A549 (cell line): ENCODE measurements around the gene SMURF1. TPM values are rescaled to one million over a fixed set of nuclear protein-coding genes. Genes with fewer than 3 reads are reported as not detected.

Source experiments
- ATAC-seq, 2 experiments: fragments of 200-7000 bp in 1 of 2; fragments of >200 bp in 1 of 2; cut with Nextera tagmentation in 1 of 2; cut with Tn5 transposase in 1 of 2; 3 replicates each; pipeline versions ENCODE4 v1.8.0 to v1.9.1; 2018 to 2020; ENCODE audit warnings: mild to moderate bottlenecking in 1 of 2, moderate library complexity in 1 of 2
- CTCF ChIA-PET: fragments of 300-600 bp; sonication (Branson Sonifier 250); formaldehyde crosslinking; extraction: SDS; loops from one replicate; lab custom pipeline; 2021; ENCODE audit warnings: antibody characterized with exemption, inconsistent platforms; lab: Yijun Ruan, JAX
- POLR2A ChIA-PET: fragments of 350-600 bp; formaldehyde crosslinking; extraction: SDS; loops from one replicate; lab custom pipeline; 2021; ENCODE audit warnings: antibody characterized with exemption, inconsistent platforms; lab: Yijun Ruan, JAX
- DNase-seq, 2 experiments: peaks; one replicate each; pipeline versions ENCODE4 v3.0.0 to v3.0.0-alpha.2; 2011 to 2016; ENCODE audit warnings: low read depth in 1 of 2, low spot score in 1 of 2
- FAIRE-seq: peaks from 2 replicates; lab custom pipeline; 2011; peaks lifted over from hg19 to GRCh38; lab: Jason Lieb, UNC
- H3K27ac ChIP-seq, 2 experiments: fragments of >200 bp; sonication (Bioruptor Twin); formaldehyde crosslinking; 3 replicates each; pipeline ENCODE4 v1.5.1; 2016 to 2017
- H3K4me1 ChIP-seq: fragments of >200 bp; sonication (Bioruptor Twin); formaldehyde crosslinking; 3 replicates; pipeline ENCODE4 v1.6.1; 2016
- H3K4me2 ChIP-seq: fragments of >200 bp; sonication (Bioruptor Twin); formaldehyde crosslinking; 3 replicates; pipeline ENCODE4 v1.6.1; 2016
- H3K4me3 ChIP-seq: fragments of >200 bp; sonication (Bioruptor Twin); formaldehyde crosslinking; 3 replicates; pipeline ENCODE4 v1.5.1; 2016
- H3K9me3 ChIP-seq: fragments of >200 bp; sonication (Bioruptor Twin); formaldehyde crosslinking; 3 replicates; pipeline ENCODE4 v1.6.1; 2016
- CBX2 ChIP-seq: fragments of 200-600 bp; sonication (generic); IDR thresholded peaks from 2 replicates; pipeline ENCODE4 v1.6.1; 2016; ENCODE audit warnings: low read depth, mild to moderate bottlenecking, borderline replicate concordance
- CHD4 ChIP-seq: fragments of 200-600 bp; sonication (generic); IDR thresholded peaks from 2 replicates; pipeline ENCODE4 v1.6.1; 2016; ENCODE audit warnings: antibody characterized with exemption, mild to moderate bottlenecking, borderline replicate concordance
- EHF ChIP-seq: fragments of 250-450 bp; sonication (Bioruptor Pico); IDR thresholded peaks from 2 replicates; pipeline ENCODE4 v1.5.0; 2020; ENCODE audit warnings: mild to moderate bottlenecking
- GATA3 ChIP-seq: IDR thresholded peaks from 2 replicates; pipeline ENCODE4 v1.6.1; 2012; ENCODE audit warnings: borderline replicate concordance
- HEYL ChIP-seq: fragments of 250-450 bp; sonication (Bioruptor Pico); IDR thresholded peaks from 2 replicates; pipeline ENCODE4 v1.8.0; 2021; ENCODE audit warnings: mild to moderate bottlenecking, moderate library complexity
- HOXA7 ChIP-seq: fragments of 250-450 bp; sonication (Bioruptor Pico); IDR thresholded peaks from 2 replicates; pipeline ENCODE4 v1.5.0; 2020; ENCODE audit warnings: mild to moderate bottlenecking, moderate library complexity
- JUN ChIP-seq, 2 experiments: fragments of >200 bp; sonication (Bioruptor Twin); formaldehyde crosslinking; IDR thresholded peaks; 2 replicates in 1 of 2; 3 replicates in 1 of 2; pipeline ENCODE4 v1.6.1; 2016 to 2017
- JUNB ChIP-seq: fragments of >200 bp; sonication (Bioruptor Twin); formaldehyde crosslinking; IDR thresholded peaks from 2 replicates; pipeline ENCODE4 v1.6.1; 2016
- KDM5A ChIP-seq: fragments of 200-600 bp; sonication (generic); IDR thresholded peaks from 2 replicates; pipeline ENCODE4 v1.6.1; 2016; ENCODE audit warnings: antibody characterized with exemption, mild to moderate bottlenecking
- MAFK ChIP-seq: fragments of 450-650 bp; IDR thresholded peaks from 2 replicates; pipeline ENCODE4 v1.6.1; 2014; ENCODE audit not compliant: partially characterized antibody
- MAZ ChIP-seq: fragments of 150-350 bp; IDR thresholded peaks from 2 replicates; pipeline ENCODE4 v1.6.1; 2014; ENCODE audit warnings: antibody characterized with exemption, low read depth, low read length, borderline replicate concordance
- NFE2L2 ChIP-seq: fragments of 150-350 bp; conservative IDR thresholded peaks from 2 replicates; pipeline ENCODE4 v1.6.1; 2014; ENCODE audit warnings: low read length
- NR3C1 ChIP-seq: fragments of >200 bp; sonication (Bioruptor Twin); formaldehyde crosslinking; IDR thresholded peaks from 3 replicates; pipeline ENCODE4 v1.6.1; 2017
- RCOR1 ChIP-seq: fragments of 150-350 bp; IDR thresholded peaks from 2 replicates; pipeline ENCODE4 v1.6.1; 2014; ENCODE audit warnings: antibody characterized with exemption, low read length, low read depth
- RFX5 ChIP-seq: fragments of 450-650 bp; IDR thresholded peaks from 2 replicates; pipeline ENCODE4 v1.7.1; 2014; ENCODE audit warnings: antibody characterized with exemption, mild to moderate bottlenecking, moderate library complexity
- SMC3 ChIP-seq: fragments of >200 bp; sonication (Bioruptor Twin); formaldehyde crosslinking; IDR thresholded peaks from 3 replicates; pipeline ENCODE4 v1.6.1; 2018; ENCODE audit warnings: inconsistent platforms
- SREBF2 ChIP-seq: fragments of 450-650 bp; IDR thresholded peaks from 2 replicates; pipeline ENCODE4 v1.6.1; 2014; ENCODE audit warnings: mild to moderate bottlenecking, moderate library complexity
- TFCP2L1 ChIP-seq: fragments of 250-450 bp; sonication (Bioruptor Pico); IDR thresholded peaks from 2 replicates; pipeline ENCODE4 v1.5.0; 2021; ENCODE audit warnings: mild to moderate bottlenecking
- ZFP36 ChIP-seq: fragments of 450-650 bp; IDR thresholded peaks from 2 replicates; pipeline ENCODE4 v1.6.1; 2014; ENCODE audit warnings: borderline replicate concordance; ENCODE audit not compliant: partially characterized antibody
- ZNF302 ChIP-seq: fragments of 250-450 bp; sonication (Bioruptor Pico); IDR thresholded peaks from 2 replicates; pipeline ENCODE4 v1.9.0; 2021; ENCODE audit warnings: inconsistent platforms, mild to moderate bottlenecking, moderate library complexity
- ZSCAN20 ChIP-seq: fragments of 250-450 bp; sonication (Bioruptor Pico); IDR thresholded peaks from 2 replicates; pipeline ENCODE4 v1.8.0; 2022; ENCODE audit warnings: mild to moderate bottlenecking, moderate library complexity
- WGBS: methylation state at CpG from one replicate; pipeline ENCODE4 v1.1.6; 2017; ENCODE audit errors: missing lambda C conversion rate; 5-methylcytosine and 5-hydroxymethylcytosine counted together
- polyA plus RNA-seq, 4 experiments: library from polyadenylated mRNA; depleted of rRNA in 3 of 4; stranded (reverse); fragments of >200 nt; fragmentation: RNase III in 1 of 4; extraction: RNeasy Plus Mini Kit Qiagen cat#74134 plus additional on column Dnase treatment in 1 of 4; gene quantifications; 2 replicates in 3 of 4; 3 replicates in 1 of 4; pipeline ENCODE4 v1.2.3, GENCODE V29; 2011 to 2017
- TF ChIP-seq, protein P1 (sequence below): IDR thresholded peaks from 2 replicates; pipeline ENCODE4 v1.6.1; 2012; ENCODE audit warnings: low read depth, borderline replicate concordance
- TF ChIP-seq, protein P2 (sequence below): fragments of 450-650 bp; IDR thresholded peaks from 2 replicates; pipeline ENCODE4 v1.6.1; 2014; ENCODE audit warnings: antibody characterized with exemption
- TF ChIP-seq, protein P3 (sequence below): fragments of 250-450 bp; sonication (Bioruptor Pico); IDR thresholded peaks from 2 replicates; pipeline ENCODE4 v1.5.0; 2020; ENCODE audit warnings: low read depth, mild to moderate bottlenecking, moderate library complexity
- TF ChIP-seq, protein P4 (sequence below): fragments of >200 bp; sonication (Bioruptor Twin); formaldehyde crosslinking; IDR thresholded peaks from 2 replicates; pipeline ENCODE4 v1.6.1; 2016
- TF ChIP-seq, protein P5 (sequence below): fragments of 150-350 bp; IDR thresholded peaks from 2 replicates; pipeline ENCODE4 v1.6.1; 2014; ENCODE audit warnings: low read depth, mild to moderate bottlenecking, low read length

SMURF1 gene
- polyA plus RNA-seq, 2 of the 4 experiments (the other 2 are of a cell fraction) = 13.8 to 22.1 TPM

DNA sequence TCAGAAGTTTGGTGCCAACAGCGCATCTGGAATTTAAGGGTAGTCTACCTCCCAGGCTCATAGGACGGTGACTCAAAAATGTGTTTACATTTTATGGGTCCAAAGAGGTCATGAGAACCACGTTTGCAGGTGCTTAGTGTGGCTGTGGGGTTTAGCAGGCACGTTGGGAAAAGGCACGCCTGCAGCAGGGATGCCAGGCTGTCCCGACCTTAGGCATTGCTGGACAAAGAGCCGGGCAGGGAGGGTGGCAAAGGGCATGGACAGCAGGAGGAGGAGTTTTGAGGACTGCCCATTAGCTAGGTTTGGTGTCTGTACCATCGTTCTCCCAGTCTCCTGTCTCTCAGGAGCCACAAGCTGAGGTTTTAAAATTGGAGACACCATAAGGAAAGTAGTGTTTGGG lies 161.2 kb downstream of the SMURF1 start:
- ATAC-seq (no peak), DNase-seq (no peak), FAIRE-seq (no peak)
- WGBS = 85% methylated on average over 8 of the region's 8 CpGs
- Histone ChIP-seq H3K4me1 (no peaks in the 10 kb centered on the region), H3K9me3 (no peaks in the 10 kb centered on the region), H3K27ac (no peak overlapping the region), H3K4me2 (no peak overlapping the region), H3K4me3 (no peak overlapping the region)
- CTCF ChIA-PET = interaction anchor here (1.7 kb wide), 1 partner anchor 22 kb away, joined by 4 read pairs; no protein-coding TSS in a partner anchor
- TF ChIP-seq, protein P1, sequence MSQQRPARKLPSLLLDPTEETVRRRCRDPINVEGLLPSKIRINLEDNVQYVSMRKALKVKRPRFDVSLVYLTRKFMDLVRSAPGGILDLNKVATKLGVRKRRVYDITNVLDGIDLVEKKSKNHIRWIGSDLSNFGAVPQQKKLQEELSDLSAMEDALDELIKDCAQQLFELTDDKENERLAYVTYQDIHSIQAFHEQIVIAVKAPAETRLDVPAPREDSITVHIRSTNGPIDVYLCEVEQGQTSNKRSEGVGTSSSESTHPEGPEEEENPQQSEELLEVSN = no peak
- TF ChIP-seq JUNB (no peak), ZNF302 (no peak), HOXA7 (CRISPR knock-in tag) (no peak), CHD4 (no peak), MAZ (no peak), NR3C1 (no peak), MAFK (no peak), NFE2L2 (no peak), SREBF2 (no peak), ZFP36 (no peak), KDM5A (no peak), RFX5 (no peak), EHF (CRISPR knock-in tag) (no peak), ZSCAN20 (CRISPR knock-in tag) (no peak), JUN (IDR thresholded peaks at IDR 0.05) (no peak)
- TF ChIP-seq, protein P2, sequence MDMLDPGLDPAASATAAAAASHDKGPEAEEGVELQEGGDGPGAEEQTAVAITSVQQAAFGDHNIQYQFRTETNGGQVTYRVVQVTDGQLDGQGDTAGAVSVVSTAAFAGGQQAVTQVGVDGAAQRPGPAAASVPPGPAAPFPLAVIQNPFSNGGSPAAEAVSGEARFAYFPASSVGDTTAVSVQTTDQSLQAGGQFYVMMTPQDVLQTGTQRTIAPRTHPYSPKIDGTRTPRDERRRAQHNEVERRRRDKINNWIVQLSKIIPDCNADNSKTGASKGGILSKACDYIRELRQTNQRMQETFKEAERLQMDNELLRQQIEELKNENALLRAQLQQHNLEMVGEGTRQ = no peak
- TF ChIP-seq, protein P3, sequence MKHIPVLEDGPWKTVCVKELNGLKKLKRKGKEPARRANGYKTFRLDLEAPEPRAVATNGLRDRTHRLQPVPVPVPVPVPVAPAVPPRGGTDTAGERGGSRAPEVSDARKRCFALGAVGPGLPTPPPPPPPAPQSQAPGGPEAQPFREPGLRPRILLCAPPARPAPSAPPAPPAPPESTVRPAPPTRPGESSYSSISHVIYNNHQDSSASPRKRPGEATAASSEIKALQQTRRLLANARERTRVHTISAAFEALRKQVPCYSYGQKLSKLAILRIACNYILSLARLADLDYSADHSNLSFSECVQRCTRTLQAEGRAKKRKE (CRISPR knock-in tag) = no peak
- TF ChIP-seq, protein P4, sequence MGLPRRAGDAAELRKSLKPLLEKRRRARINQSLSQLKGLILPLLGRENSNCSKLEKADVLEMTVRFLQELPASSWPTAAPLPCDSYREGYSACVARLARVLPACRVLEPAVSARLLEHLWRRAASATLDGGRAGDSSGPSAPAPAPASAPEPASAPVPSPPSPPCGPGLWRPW = no peak
- TF ChIP-seq, protein P5, sequence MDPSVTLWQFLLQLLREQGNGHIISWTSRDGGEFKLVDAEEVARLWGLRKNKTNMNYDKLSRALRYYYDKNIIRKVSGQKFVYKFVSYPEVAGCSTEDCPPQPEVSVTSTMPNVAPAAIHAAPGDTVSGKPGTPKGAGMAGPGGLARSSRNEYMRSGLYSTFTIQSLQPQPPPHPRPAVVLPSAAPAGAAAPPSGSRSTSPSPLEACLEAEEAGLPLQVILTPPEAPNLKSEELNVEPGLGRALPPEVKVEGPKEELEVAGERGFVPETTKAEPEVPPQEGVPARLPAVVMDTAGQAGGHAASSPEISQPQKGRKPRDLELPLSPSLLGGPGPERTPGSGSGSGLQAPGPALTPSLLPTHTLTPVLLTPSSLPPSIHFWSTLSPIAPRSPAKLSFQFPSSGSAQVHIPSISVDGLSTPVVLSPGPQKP = no peak
- POLR2A ChIA-PET = no interaction called here

DNA sequence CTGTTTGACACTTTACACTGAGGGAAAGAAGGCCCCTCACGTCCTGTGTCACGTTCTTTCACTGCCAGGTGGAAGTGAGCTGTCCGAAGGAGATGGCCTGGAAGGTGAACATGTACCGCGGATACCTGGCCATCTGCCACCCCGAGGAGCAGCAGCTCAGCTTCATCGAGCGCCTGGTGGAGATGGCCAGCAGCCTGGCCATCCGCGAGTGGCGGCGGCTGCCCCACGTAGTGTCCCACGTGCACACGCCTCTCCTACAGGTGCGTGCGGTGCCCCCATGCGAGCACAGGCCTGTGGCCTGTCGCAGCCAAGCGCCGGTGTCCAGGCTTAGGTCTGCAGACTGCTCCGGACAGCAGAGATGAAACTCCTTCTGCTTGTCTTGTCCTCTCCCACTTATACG lies 162.2 kb downstream of the SMURF1 start:
- 96% methylated on average over 20 of the region's 23 CpGs for WGBS
- H3K4me1 ChIP-seq = no peaks in the 10 kb centered on the region
- no peak overlapping the region for H3K27ac ChIP-seq
- CTCF ChIA-PET = interaction anchor here (1.7 kb wide), 1 partner anchor 23 kb away, joined by 4 read pairs; no protein-coding TSS in a partner anchor
- H3K4me2 ChIP-seq = no peak overlapping the region
- H3K4me3 ChIP-seq = no peak overlapping the region
- ATAC-seq (no peak), DNase-seq (no peak)
- no peaks in the 10 kb centered on the region for H3K9me3 ChIP-seq
- TF ChIP-seq SMC3 (no peak), HOXA7 (CRISPR knock-in tag) (no peak), GATA3 (no peak), CBX2 (no peak), TFCP2L1 (CRISPR knock-in tag) (no peak), SREBF2 (no peak), RCOR1 (no peak), KDM5A (no peak), HEYL (CRISPR knock-in tag) (no peak)
- TF ChIP-seq, all 56 proteins: peak for 0
- FAIRE-seq = no peak
- POLR2A ChIA-PET = no interaction called here
